PC-9 (cell line): ENCODE data around the gene RGS7. TPM values are rescaled to one million over a fixed set of nuclear protein-coding genes. Genes with fewer than 3 reads are reported as not detected.

Experiments
- BruUV-seq: library from RNA; stranded (reverse); fragments of 400-500 nt; replicated peaks from 2 replicates; lab custom pipeline; 2021; lab: Mats Ljungman, UMichigan
- CTCF ChIA-PET: fragments of 300-600 bp; sonication (Branson Sonifier 250); formaldehyde crosslinking; loops from one replicate; lab custom pipeline; 2022; ENCODE audit warnings: antibody characterized with exemption; lab: Charles Lee
- POLR2A ChIA-PET: fragments of 300-600 bp; sonication (Branson Sonifier 250); formaldehyde crosslinking; loops from one replicate; lab custom pipeline; 2022; ENCODE audit warnings: antibody characterized with exemption; ENCODE audit not compliant: unreplicated experiment; lab: Charles Lee
- DNase-seq, 2 experiments: peaks; one replicate each; pipeline versions ENCODE4 v3.0.0 to v3.0.0-alpha.2; 2015 to 2022; ENCODE audit warnings: mixed read lengths in 1 of 2
- H2AFZ ChIP-seq: fragments of 200-600 bp; sonication (generic); 2 replicates; pipeline ENCODE4 v1.8.1; 2017; ENCODE audit warnings: antibody characterized with exemption
- H3F3A ChIP-seq: fragments of 200-600 bp; sonication (generic); 2 replicates; pipeline ENCODE4 v1.8.1; 2017; ENCODE audit warnings: antibody characterized with exemption, mild to moderate bottlenecking, low read depth; ENCODE audit not compliant: insufficient read depth
- H3K27ac ChIP-seq: fragments of 200-600 bp; sonication (generic); 2 replicates; pipeline ENCODE4 v1.6.1; 2016; ENCODE audit warnings: mixed run types
- H3K27me3 ChIP-seq: fragments of 200-600 bp; sonication (generic); 2 replicates; pipeline ENCODE4 v1.6.1; 2016; ENCODE audit warnings: low read depth, mixed run types; ENCODE audit not compliant: insufficient read depth
- H3K36me3 ChIP-seq: fragments of 200-600 bp; sonication (generic); 2 replicates; pipeline ENCODE4 v1.6.1; 2016; ENCODE audit warnings: low read depth, mixed run types
- H3K4me1 ChIP-seq: fragments of 200-600 bp; sonication (generic); replicated peaks from 2 replicates; pipeline ENCODE4 v1.6.1; 2016; ENCODE audit warnings: mixed run types; ENCODE audit not compliant: insufficient read depth
- H3K4me2 ChIP-seq: fragments of 200-600 bp; sonication (generic); 2 replicates; pipeline ENCODE4 v1.6.1; 2017; ENCODE audit warnings: mixed run types
- H3K4me3 ChIP-seq: fragments of 200-600 bp; sonication (generic); 2 replicates; pipeline ENCODE4 v1.6.1; 2016; ENCODE audit warnings: mixed run types
- H3K79me2 ChIP-seq: fragments of 200-600 bp; sonication (generic); 2 replicates; pipeline ENCODE4 v1.6.1; 2017; ENCODE audit warnings: low read depth, mixed run types
- H3K9me2 ChIP-seq: fragments of 200-600 bp; sonication (generic); 2 replicates; pipeline ENCODE4 v1.8.1; 2017; ENCODE audit warnings: mild to moderate bottlenecking; ENCODE audit not compliant: insufficient read depth
- H3K9me3 ChIP-seq: fragments of 200-600 bp; sonication (generic); 2 replicates; pipeline ENCODE4 v1.8.1; 2016; ENCODE audit warnings: low read depth; ENCODE audit not compliant: insufficient read depth
- H4K20me1 ChIP-seq: fragments of 200-600 bp; sonication (generic); 2 replicates; pipeline ENCODE4 v1.8.1; 2017; ENCODE audit not compliant: insufficient read depth
- CTCF ChIP-seq: fragments of 200-600 bp; sonication (generic); conservative IDR thresholded peaks from 2 replicates; pipeline ENCODE4 v1.6.1; 2017; ENCODE audit warnings: mixed run types, antibody characterized with exemption, mild to moderate bottlenecking, moderate library complexity
- EZH2 ChIP-seq: fragments of 200-600 bp; sonication (generic); IDR thresholded peaks from 2 replicates; pipeline ENCODE4 v1.8.0; 2017; ENCODE audit warnings: antibody characterized with exemption, low read depth
- intact Hi-C: fragments of 100-400 bp; cut with micrococcal nuclease; formaldehyde crosslinking; loops from one replicate; pipeline ENCODE4 v1.10.0; 2022; ENCODE audit not compliant: unreplicated experiment
- total RNA-seq: library from RNA; stranded (reverse); gene quantifications from 2 replicates; pipeline ENCODE4 v1.2.3, GENCODE V29; 2021

The RGS7 gene
- total RNA-seq, 1 experiment from 2014 or later: 5.8 TPM

- H4K20me1 ChIP-seq: no peaks in the 10 kb centered on the region
- H3K4me2 ChIP-seq: no peak overlapping the region
- intact Hi-C loops: no loop called here
- no peaks in the 10 kb centered on the region for H3K36me3 ChIP-seq
- DNase-seq: no peak
- TF ChIP-seq CTCF: no peak
- no peak for TF ChIP-seq EZH2
- no peaks in the 10 kb centered on the region for H3K4me1 ChIP-seq
- CTCF ChIA-PET: no interaction called here
- no TSS peak for BruUV-seq
- no peak overlapping the region for H3K4me3 ChIP-seq
- no peaks in the 10 kb centered on the region for H3K9me2 ChIP-seq
- H3K79me2 ChIP-seq: no peaks in the 10 kb centered on the region
- no peaks in the 10 kb centered on the region for H3K9me3 ChIP-seq
- H3K27ac ChIP-seq: no peak overlapping the region
- H2AFZ ChIP-seq: no peak overlapping the region
- peaks cover 14% of the 10 kb centered on the region; the same call in 1 of the 2 replicates for H3K27me3 ChIP-seq
- no peaks in the 10 kb centered on the region for H3F3A ChIP-seq
- POLR2A ChIA-PET: no interaction called here
These were observed 282.5 kb downstream of the RGS7 start for GRCh38 chr1:241074507-241074906.

GRCh38 chr1:241068359-241068758 is 288.6 kb downstream of the RGS7 start:
- H3K27me3 ChIP-seq: 0 out of 2 replicates have a peak, but pooled peaks cover 8% of the 10 kb centered on the region
- ChIA-PET CTCF (no interaction called here), POLR2A (no interaction called here)
- H3K4me2 ChIP-seq: no peak overlapping the region
- H3K79me2 ChIP-seq: no peaks in the 10 kb centered on the region
- H3F3A ChIP-seq: no peaks in the 10 kb centered on the region
- no peak overlapping the region for H2AFZ ChIP-seq
- no peaks in the 10 kb centered on the region for H3K4me1 ChIP-seq
- H3K36me3 ChIP-seq: no peaks in the 10 kb centered on the region
- H4K20me1 ChIP-seq: no peaks in the 10 kb centered on the region
- H3K9me3 ChIP-seq: no peaks in the 10 kb centered on the region
- H3K9me2 ChIP-seq: no peaks in the 10 kb centered on the region
- no peak for DNase-seq
- no peak overlapping the region for H3K27ac ChIP-seq
- BruUV-seq: no TSS peak
- TF ChIP-seq CTCF: no peak
- TF ChIP-seq EZH2: no peak
- no peak overlapping the region for H3K4me3 ChIP-seq
- intact Hi-C loops: no loop called here

- Histone ChIP-seq H2AFZ (no peak overlapping the region), H3K79me2 (no peaks in the 10 kb centered on the region), H3K9me2 (no peaks in the 10 kb centered on the region), H4K20me1 (no peaks in the 10 kb centered on the region), H3K36me3 (no peaks in the 10 kb centered on the region), H3K27me3 (no peaks in the 10 kb centered on the region; the same call in 1 of the 2 replicates), H3F3A (no peaks in the 10 kb centered on the region), H3K9me3 (no peaks in the 10 kb centered on the region), H3K27ac (no peak overlapping the region), H3K4me1 (no peaks in the 10 kb centered on the region), H3K4me3 (no peak overlapping the region), H3K4me2 (no peak overlapping the region)
- ChIA-PET CTCF (no interaction called here), POLR2A (no interaction called here)
- intact Hi-C loops: no loop called here
- BruUV-seq: no TSS peak
- TF ChIP-seq CTCF (no peak), EZH2 (no peak)
- no peak for DNase-seq
These were observed 293.7 kb downstream of the RGS7 start for GRCh38 chr1:241063276-241063675.
